GM21723 (cell line): ENCODE data around the gene MAP3K20.
"Not testable (repeated sequence)": the region's sequence is repeated elsewhere in the genome, so short reads cannot be mapped to it uniquely, and the experiment has no call there.

Experiments
- ATAC-seq: cut with Tn5 transposase; IDR thresholded peaks from one replicate; pipeline ENCODE4 v1.9.1; 2021; ENCODE audit warnings: mild to moderate bottlenecking, moderate library complexity; ENCODE audit not compliant: unreplicated experiment

Gene MAP3K20

DNA sequence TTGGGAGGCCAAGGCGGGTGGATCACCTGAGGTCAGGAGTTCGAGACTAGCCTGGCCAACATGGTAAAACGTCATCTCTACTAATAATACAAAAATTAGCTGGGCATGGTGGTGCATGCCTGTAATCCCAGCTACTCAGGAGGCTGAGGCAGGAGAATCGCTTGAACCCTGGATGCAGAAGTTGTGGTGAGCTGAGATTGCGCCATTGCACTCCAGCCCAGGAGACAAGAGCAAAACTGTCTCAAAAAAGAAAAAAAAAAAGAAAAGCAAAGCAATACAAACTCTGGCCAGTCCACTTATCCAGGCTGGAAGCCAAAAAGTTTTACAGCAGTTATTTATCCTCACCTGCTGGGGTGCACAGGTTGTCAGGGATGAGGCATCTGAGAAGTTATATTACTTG is 186.7 kb downstream of the MAP3K20 start:
- ATAC-seq = not testable (repeated sequence)

DNA sequence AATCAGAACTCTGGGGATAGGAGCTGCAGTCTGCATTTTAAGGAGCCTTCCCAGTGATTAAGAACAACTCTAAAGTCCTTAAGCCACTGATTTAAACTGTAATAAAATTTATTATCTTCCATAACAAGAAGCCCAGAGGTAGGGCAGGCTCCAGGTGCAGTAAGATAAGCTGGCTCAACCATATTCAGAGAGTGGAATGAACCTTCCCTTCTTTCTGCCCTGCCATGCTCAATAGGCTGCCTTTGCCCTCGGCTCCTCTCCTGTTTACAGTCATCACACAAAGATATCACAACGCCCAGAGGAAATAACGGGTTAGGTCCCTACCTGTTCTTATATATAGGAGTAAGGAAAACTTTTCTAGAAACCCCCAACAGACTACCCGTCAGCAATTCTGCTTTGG is 188.5 kb downstream of the MAP3K20 start:
- no peak for ATAC-seq

DNA sequence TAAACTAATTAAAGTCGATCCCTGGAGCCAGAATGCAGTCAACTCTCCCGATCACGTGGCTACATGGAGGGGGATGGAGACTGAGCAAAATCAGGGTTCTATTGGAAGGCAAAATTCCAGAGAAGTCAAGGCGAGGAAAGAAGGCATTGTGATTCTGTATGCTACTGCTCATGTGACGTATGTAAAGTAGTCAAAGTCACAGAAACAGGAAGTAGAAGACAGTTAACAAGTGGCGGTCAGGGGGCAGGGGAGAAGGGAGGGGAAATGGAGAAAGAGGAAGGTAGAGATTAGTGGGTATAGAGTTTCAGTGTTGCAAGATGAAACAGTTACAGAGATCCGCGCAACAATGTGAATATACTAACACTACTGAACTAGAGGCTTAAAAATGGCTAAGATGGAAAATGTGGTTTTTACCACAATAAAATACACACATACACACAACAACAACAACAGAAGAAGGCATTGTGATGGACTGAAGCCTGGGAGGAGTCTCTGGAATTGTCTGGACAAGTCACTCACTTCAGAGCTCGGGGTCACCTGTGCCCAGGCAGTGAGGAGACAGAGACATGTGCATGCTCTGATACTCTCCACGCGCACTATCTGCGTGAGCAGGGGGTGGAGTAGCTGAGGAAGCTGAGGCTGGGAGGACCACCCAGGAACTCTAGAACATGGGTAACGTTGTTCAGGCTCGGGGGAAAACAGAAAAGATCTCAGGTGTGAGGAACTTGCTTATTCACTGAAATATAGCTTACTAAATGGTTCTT is 189.1 kb downstream of the MAP3K20 start:
- peak; percentile 94 for ATAC-seq

DNA sequence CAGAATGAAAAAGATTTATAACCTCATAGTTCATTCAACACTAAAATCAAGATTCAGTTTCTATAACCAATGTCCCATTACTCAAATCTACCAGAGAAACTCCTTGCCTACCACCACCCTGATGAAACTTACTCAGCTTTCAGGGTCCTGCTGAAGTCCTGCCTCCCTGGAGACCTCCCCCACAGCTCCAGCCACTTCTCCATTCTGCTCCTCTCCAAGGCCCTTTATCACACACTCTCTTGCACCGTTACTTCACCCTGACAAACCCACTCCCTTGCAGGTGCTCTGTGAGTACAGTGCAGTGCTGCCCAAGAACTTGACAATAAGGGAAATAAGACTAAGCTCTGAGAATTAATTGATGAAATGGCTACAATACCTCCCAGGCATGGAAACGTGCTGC is 195.5 kb downstream of the MAP3K20 start:
- no peak for ATAC-seq

DNA sequence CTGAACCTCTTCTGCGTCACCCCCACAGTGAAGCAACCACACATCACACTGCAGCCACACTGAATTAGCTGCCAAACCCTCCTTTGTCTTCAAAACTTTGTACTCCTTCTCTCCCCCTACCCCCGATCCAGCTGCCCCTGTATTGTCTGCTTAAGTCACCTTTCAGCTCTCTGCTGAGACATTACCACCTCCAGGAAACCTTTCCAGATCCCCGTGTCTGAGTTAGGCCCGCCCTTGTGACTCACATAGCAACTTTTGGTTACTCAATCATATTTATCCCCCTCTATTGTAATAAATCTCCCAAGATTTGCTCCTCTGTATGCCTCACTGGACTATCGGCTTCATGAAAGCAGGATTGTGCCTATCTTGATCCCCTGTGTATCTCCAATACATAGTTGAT is 196.2 kb downstream of the MAP3K20 start:
- ATAC-seq = no peak

DNA sequence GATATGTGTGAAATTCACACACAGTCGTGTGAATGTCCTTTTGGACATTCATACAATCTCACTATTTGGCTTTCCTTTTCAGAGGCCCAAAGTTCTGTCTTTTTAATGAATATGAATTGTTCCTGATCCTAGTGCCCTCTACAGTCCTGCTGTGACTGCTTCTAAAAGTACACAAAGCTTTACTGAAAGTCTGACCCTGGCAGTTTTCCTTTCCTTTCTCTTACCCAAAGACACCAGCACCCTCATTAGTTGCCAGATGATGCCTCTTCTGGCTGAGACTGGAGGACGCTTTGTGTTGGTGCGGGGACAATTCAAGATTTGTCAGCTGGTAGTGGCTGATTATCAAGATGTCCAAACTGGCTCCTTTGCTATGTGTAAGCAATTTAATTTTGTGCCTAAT is 197.2 kb downstream of the MAP3K20 start:
- no peak for ATAC-seq

DNA sequence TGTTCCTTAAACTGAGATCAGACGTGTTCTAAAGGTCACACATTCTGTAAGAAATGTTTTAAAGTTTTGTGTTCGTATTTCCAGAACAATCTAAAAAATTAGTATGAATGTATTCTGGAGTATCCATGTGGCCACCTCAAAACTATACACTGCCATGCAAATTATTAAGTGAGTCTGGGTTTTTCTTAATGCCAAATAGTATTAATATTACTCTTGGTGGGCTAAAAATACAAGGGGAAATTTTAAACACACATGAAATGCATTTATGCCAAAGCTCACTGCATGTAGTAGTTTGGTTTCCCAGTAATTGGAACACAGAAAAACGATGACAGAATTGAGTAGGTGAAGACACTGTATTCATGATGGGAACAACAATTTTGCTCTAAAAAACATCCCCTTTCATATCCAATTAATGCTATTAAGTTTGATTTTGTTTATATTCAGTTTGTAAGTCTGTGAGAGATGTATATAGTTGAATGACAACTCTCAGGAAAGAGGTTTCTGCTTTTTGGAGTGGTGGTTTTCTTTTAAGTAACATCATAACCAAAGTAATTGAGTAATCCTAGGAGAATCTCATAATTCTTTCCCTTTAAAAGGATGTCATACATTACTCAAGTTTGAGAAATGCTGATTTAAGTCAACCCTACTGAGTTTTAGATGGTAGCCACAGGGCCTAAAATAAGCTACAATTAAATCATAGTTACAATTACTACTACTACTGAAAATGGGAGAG is 203.3 kb downstream of the MAP3K20 start:
- no peak for ATAC-seq

DNA sequence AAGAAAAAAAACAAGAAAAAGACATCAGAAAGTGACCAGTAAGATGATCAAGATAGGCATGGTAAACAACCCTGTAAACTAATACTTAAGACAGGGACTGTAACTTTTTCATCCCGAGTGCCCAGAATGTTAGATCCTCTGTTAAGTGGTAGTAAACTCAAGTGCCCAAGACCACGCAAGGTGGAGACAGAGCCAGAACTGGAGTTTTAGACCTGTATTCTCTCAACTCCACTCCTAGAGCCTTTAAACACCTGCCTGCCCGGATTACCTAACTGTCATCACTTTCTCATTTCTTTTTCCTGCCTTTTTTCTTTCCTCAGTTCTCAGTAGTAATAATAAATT is 203.9 kb downstream of the MAP3K20 start:
- no peak for ATAC-seq

DNA sequence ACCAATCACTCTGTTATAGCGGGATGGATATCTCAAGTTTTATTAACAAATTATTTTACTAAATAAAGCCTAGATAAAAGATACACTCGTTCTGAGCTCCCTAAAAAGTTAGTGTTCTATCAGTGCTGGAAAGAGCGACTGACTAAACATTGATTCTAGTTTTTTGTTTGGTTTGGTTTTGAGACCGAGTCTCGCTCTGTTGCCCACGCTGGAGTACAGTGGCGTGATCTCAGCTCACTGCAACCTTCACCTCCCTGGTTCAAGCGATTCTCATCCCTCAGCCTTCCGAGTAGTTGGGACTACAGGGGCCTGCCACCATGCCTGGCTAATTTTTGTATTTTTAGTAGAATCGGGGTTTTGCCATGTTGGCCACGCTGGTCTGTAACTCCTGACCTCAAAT is 205.2 kb downstream of the MAP3K20 start:
- ATAC-seq = no peak

DNA sequence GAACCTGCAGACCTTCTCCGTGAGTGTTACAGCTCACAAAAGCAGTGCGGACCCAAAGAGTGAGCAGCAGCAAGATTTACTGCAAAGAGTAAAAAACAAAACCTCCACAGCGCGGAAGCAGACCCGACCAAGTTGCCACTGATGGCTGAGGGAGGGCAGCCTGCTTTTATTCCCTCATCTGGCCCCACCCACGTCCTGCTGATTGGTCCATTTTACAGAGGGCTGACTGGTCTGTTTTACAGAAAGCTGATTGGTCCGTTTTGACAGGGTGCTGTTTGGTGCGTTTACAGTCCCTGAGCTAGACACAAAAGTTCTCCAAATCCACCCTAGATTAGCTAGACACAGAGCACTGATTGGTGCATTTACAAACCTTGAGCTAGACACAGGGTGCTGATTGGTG is 206.3 kb downstream of the MAP3K20 start:
- not testable (repeated sequence) for ATAC-seq

DNA sequence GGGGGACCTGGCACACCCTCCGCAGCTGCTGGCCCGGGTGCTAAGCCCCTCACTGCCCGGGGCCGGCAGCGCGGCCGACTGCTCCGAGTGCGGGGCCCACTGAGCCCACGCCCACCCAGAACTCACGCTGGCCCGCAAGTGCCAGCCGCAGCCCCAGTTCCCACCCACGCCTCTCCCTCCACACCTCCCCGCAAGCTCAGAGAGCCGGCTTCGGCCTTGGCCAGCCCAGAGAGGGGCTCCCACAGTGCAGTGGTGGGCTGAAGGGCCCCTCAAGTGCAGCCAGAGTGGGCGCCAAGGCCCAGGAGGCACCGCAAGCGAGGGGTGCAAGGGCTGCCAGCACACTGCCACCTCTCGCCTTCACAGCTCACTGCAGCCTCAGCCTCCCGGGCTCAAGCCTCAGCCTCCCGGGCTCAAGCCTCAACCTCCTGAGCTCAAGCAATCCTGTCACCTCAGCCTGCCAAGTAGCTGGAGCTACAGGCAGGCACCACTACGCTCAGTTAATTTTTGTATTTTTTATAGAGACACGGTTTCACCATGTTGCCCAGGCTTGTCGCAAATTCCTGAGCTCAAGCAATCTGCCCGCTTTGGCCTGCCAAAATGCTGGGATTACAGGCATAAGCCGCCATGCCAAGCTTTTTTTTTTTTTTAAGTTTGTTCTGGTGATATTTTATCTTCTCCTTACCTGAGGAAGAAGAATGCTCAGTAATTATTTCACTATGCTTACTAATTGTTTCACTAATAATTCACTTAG is 207.3 kb downstream of the MAP3K20 start:
- no peak for ATAC-seq

DNA sequence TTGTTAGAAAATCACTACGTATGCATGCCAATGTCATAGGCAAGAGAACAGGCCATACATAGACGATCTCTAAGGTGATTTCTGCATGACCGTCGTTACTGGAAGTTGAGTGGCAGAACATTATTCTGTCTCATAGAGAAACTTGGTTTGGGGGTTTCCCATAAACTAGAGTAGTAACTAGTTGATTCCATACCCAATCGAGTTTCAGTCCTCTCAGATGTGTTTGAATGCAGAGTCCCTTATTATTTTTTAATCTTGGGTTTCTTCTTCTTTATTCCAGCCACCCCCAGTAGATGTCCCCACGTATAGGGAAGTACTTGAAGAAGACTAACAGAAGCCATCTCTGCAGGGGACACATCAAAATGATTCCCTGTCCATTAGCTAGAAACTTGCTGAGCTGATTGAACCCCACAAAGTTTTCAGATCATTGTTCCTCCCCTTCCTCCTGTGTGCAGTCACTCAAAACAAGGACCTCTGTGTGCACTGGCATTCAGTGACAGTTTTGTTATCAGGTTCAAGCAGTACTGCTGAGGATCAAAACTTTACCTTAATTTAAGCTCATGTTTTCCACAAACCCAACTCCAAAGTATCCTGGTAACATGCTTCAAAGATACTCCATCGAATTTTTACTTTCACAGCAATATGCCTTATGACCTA is 210.6 kb downstream of the MAP3K20 start:
- peak; percentile 85 for ATAC-seq

DNA sequence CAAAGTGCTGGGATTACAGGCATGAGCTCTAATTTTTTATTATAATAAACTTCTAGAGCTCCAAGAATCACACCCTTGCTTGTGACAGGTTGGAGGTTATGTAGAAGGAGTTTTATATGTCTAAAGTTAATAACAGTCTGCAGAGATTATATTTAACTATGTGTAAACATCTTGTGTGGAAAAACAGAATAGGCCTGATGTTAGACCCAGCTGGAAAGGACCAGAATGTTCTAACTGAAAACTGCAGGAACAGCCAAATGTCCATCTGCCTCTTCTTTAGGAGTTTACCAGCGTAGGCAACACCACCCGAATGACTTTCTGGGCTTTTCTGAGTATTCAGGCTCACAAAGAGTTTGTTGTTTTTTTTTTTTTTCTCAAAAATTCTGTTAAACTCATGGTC is 211.9 kb downstream of the MAP3K20 start:
- no peak for ATAC-seq

DNA sequence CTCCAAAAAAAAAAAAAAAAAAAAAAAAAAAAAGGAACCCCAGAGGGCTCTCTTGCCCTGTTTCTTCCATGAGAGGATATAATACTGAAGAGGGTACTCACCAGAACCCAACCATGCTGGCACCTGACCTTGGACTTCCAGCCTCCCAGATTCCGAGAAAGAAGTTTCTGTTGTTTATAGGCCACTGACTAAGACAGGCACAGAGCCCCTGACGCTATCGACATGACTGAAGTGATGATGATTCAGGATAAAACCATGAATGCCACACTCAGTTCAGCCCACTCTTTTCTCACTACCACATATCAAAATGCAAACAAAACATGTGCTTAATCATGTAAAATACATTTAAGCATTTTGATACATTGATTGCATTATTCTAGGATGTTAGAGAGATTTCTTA is 212.9 kb downstream of the MAP3K20 start:
- no peak for ATAC-seq

DNA sequence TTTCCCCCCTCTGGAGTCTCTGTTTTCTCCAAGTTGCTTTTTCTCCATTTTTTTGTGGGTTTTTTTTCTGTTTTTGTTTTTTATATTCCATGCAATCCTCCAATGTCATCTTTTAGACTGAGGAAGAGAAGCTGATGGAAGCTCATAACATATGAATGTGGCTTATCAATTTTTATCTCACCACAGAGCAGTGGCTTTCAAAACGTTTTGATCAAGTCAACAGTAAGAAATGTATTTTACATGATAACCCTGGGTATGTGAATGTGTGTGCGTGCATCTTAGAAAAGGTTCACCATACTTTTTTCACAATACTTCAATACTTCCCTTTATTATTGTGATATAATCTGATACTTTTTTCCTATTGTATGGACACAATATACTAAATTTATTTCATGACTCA is 214.4 kb downstream of the MAP3K20 start:
- ATAC-seq = no peak

DNA sequence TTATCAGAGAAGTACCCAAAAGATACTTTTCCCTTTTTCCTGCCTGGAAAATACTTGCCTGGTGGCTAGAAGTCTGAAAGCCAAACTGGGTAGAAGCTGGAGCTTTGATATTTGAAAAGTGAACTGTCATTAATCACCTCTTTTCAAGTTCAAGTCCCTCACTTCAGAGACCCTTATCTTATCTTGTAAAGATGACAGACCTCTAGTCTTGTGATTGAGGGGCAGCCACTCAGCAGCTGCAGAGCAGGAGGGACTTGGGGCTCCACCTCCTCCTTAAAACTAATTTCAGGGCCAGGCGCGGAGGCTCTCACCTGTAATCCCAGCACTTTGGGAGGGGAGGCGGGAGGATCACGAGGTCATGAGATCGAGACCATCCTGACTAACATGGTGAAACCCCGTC is 214.9 kb downstream of the MAP3K20 start:
- ATAC-seq = no peak

DNA sequence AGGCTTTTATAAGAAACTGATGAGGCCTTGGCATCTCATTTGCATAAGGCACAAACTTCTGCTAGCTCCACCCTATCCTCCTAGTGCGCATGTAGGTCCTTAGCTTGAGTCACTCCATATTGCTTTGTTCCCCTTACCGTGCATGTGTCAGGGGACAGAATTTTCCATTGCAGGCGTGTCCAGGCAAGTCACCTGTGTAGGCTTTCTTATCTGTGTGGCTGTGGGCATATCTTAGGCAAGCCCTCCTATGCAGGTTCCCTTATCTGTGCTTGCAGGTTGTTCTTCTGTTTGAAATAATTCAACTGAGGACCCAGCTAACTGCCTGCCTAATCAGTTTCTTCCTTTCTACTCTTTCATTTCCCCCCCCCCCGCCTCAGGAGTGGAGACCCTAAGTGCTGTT is 215.8 kb downstream of the MAP3K20 start:
- no peak for ATAC-seq

DNA sequence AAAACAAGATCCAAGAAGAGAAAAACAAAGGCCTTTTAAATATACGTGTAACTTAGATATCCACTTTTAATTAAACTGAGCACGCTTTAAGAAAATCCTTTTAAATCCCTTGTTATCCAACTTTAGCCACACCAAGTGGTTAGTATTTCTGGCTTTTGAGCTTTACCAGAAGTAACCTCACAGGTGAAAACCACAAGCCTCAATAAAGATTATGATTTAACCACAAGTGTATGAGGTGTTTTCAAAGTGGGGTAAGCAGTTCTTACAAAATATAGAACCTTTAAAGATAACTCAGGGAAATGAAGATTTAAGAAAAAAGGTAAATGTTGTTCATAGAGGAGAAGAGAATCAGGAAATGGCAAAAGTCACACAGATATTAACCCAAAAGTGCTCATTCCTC is 220.6 kb downstream of the MAP3K20 start:
- no peak for ATAC-seq

DNA sequence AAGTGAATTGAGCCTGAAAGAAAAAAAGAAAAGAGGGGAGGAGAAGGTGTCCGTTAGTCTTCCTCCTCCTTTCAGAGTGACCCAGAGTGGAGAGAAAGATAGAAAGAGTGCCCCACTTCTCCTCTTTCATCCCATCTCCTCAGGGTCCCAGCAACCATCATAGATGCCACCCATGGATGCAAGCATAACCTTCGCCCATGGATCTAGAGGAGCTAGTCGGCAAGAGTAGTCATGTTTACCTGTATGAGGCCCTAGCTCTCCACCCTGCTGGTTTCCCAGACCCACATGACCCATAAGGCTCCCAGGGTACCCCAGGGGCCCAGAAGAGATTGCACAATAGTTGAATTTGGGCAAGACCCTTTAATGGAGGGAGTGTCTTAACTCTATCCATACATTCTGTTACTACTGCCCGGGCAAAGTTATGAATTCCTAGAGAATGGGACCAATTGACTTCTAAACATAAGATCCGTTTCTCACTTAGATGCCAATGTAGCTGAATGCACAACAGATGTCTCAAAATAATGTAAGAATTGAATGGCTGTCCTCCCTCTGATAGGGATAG is 223.0 kb downstream of the MAP3K20 start:
- no peak for ATAC-seq

DNA sequence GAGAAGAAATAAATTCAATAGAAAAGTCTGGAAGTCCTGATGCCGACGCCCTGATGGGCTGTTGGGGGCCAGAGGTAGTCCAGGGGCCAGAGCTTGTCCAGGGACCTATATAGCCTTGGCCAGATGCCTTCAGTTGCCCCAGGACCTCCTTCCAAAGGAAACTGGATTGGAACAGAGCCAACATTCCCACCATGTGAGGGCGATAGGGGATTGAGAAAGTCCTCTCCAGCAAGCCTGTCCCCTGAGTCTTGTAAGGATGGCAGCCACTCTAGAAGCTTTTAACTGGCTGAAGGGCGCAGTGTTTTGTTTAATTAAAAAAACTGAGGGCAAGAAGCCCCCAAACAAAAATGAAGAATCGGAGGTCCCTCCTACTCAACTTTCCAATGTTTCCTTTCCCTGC is 224.1 kb downstream of the MAP3K20 start:
- no peak for ATAC-seq

DNA sequence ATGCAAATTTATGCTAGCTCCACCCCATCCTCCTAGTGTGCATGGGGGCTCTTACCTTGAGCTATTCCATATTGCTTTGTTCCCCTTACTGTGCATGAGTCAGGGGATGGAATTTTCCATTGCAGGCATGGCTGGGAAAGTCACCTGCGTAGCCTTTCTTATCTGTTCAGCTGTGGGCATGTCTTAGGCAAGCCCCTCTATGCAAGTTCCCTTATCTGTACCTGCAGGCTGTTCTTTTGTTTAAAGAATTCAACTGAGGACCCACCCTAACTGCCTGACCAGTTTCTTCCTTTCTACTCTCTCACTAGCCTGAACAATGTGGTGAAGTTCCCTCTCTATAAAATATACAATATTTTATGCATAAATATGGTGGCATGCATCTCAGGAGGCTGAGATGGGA is 224.8 kb downstream of the MAP3K20 start:
- ATAC-seq = no peak
